ENCODE results near the gene UBAC1. TPM values are rescaled to one million over a fixed set of nuclear protein-coding genes. Genes with fewer than 3 reads are reported as not detected.
"Not testable (repeated sequence)": the region's sequence is repeated elsewhere in the genome, so short reads cannot be mapped to it uniquely, and the experiment has no call there.

Gene UBAC1
- total RNA-seq, 3 donors from 2014 or later: 30.4 to 33.4 (median 31.4) TPM

GRCh38 chr9:135921749-135922310 lies 39.3 kb downstream of the UBAC1 start:
- Mint-ChIP-seq H3K27me3 (ENCODE audit: low read depth) (no peaks in the 10 kb centered on the region), H3K4me1 (ENCODE audit: low read depth) (peaks cover 25% of the 10 kb centered on the region), H3K9me3 (peaks cover 16% of the 10 kb centered on the region), H3K36me3 (ENCODE audit: insufficient read depth) (no peaks in the 10 kb centered on the region), H3K4me3 (no peak overlapping the region)
- DNase-seq (no peak), ATAC-seq (no peak)

GRCh38 chr9:135920973-135921585 lies 40.1 kb downstream of the UBAC1 start:
- Mint-ChIP-seq H3K4me1 (ENCODE audit: low read depth) (peaks cover 20% of the 10 kb centered on the region), H3K36me3 (ENCODE audit: insufficient read depth) (peaks cover 4% of the 10 kb centered on the region)
- no peak for DNase-seq

DNA sequence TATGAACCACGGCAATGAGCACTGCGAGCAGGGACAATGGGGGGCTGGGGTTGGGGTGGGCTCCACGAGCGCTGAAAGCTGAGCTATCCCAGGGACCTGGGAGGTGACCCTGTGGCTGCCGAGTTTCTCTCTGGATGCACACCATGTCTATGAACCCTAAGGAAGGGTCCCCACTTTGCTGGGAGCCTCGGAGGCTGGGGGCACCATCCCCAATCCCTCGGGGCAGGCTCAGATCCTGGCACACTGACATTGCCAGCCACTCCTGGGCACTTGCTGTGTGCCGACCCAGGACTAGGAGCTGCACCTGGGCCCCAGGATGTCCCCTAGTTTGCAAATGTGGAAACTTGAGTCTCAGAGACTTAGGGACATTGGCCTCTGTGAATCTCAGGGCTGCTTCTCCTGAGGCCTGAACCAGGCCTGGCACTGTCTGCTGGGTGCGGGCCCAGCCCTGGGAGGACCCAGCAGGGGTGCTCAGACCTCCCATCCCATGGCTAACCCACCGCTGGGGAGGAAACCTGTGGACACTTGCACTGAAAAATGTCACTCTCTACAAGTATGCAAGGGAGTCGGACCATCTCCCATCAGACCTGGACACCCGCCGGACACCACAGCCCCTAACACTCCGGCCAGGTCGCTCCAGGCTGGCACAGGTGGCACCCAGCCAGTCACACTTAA lies 40.8 kb downstream of the UBAC1 start:
- H3K4me1 Mint-ChIP-seq (ENCODE audit: low read depth): peaks cover 13% of the 10 kb centered on the region
- peaks cover 11% of the 10 kb centered on the region for H3K36me3 Mint-ChIP-seq (ENCODE audit: insufficient read depth)
- H3K4me3 Mint-ChIP-seq: no peak overlapping the region
- ATAC-seq: no peak
- DNase-seq: no peak
- peaks cover 27% of the 10 kb centered on the region for H3K9me3 Mint-ChIP-seq
- no peaks in the 10 kb centered on the region for H3K27me3 Mint-ChIP-seq (ENCODE audit: low read depth)

More at GRCh38 chr9:135920973-135921585, 40.1 kb downstream of the UBAC1 start:
- H3K4me3 Mint-ChIP-seq: no peak overlapping the region
- H3K27me3 Mint-ChIP-seq (ENCODE audit: low read depth): no peaks in the 10 kb centered on the region
- no peak for ATAC-seq
- peaks cover 22% of the 10 kb centered on the region for H3K9me3 Mint-ChIP-seq

GRCh38 chr9:135919318-135919890 lies 41.8 kb downstream of the UBAC1 start:
- H3K4me3 Mint-ChIP-seq: no peak overlapping the region

GRCh38 chr9:135916227-135916626 lies 44.9 kb downstream of the UBAC1 start:
- Mint-ChIP-seq H3K9me3 (peaks cover 45% of the 10 kb centered on the region), H3K36me3 (ENCODE audit: insufficient read depth) (peaks cover 36% of the 10 kb centered on the region)
- ATAC-seq; H3K27me3 Mint-ChIP-seq (ENCODE audit: low read depth); H3K4me3 Mint-ChIP-seq; DNase-seq; H3K4me1 Mint-ChIP-seq (ENCODE audit: low read depth): not testable (repeated sequence)

More at GRCh38 chr9:135919318-135919890, 41.8 kb downstream of the UBAC1 start:
- DNase-seq (no peak), ATAC-seq (no peak)
- Mint-ChIP-seq H3K9me3 (peaks cover 35% of the 10 kb centered on the region), H3K27me3 (ENCODE audit: low read depth) (no peaks in the 10 kb centered on the region), H3K36me3 (ENCODE audit: insufficient read depth) (peaks cover 20% of the 10 kb centered on the region), H3K4me1 (ENCODE audit: low read depth) (peaks cover 3% of the 10 kb centered on the region)

DNA sequence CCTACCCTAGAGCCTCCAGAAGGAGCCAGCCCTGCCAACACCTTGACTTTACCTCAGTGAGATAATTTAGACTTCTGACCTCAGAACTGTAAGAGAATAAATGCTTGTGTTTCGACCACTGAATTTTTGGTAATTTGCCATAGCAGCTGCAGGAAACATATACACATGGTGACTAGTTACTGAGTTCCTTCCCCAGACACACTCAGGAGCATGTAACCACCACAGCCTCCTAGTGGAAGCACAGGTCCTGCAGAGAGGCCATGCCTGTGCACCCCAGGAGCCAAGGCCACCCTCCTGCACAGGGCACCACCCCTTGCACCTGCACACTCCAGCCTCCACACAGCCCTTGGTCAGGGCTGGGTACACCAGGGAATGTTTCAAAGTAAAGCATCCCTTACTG lies 46.3 kb downstream of the UBAC1 start:
- H3K4me1 Mint-ChIP-seq (ENCODE audit: low read depth): peaks cover 16% of the 10 kb centered on the region
- no peaks in the 10 kb centered on the region for H3K27me3 Mint-ChIP-seq (ENCODE audit: low read depth)
- ATAC-seq: no peak
- H3K9me3 Mint-ChIP-seq: peaks cover 48% of the 10 kb centered on the region
- peaks cover 46% of the 10 kb centered on the region for H3K36me3 Mint-ChIP-seq (ENCODE audit: insufficient read depth)
- H3K4me3 Mint-ChIP-seq: no peak overlapping the region
- DNase-seq: no peak

DNA sequence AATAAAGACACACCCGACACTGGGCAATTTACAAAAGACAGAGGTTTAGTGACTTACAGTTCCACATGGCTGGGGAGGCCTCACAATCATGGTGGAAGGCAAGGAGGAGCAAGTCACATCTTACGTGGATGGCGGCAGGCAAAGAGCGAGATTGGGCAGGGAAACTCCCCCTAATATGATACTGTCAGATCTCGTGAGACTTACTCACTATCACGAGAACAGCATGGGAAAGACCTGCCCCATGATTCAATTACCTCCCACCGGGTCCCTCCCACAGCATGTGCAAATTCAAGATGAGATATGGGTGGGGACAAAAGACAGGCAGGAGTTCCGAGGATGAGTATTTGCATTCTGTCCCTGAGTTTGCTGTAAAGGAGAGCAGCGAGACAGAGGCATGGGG lies 49.9 kb downstream of the UBAC1 start:
- not testable (repeated sequence) for H3K4me3 Mint-ChIP-seq; H3K27me3 Mint-ChIP-seq (ENCODE audit: low read depth); DNase-seq; ATAC-seq
- H3K36me3 Mint-ChIP-seq (ENCODE audit: insufficient read depth): peaks cover 46% of the 10 kb centered on the region
- H3K9me3 Mint-ChIP-seq: peaks cover 27% of the 10 kb centered on the region
- peaks cover 32% of the 10 kb centered on the region for H3K4me1 Mint-ChIP-seq (ENCODE audit: low read depth)

DNA sequence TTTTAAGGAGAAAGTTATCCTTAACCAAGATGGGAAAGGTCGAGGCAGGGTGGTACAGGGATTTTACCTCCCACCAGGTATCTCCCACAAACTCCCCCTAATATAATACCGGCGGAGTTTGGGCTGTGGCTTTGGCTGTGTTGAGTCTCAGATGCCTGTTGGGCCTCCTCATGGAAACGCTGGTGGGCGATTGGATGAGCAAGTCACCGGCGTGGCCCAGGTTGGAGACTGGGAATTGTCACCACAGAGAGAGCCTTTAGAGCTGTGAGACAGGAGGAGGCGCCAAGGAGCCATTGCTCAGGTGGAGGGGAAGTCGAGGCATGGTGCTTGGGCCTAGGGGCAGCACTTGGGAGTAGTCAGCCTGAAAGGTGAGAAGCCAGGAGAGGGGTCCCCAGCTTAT lies 50.4 kb downstream of the UBAC1 start:
- peaks cover 23% of the 10 kb centered on the region for H3K9me3 Mint-ChIP-seq
- H3K36me3 Mint-ChIP-seq (ENCODE audit: insufficient read depth): peaks cover 43% of the 10 kb centered on the region
- no peak for ATAC-seq
- H3K4me1 Mint-ChIP-seq (ENCODE audit: low read depth): peaks cover 37% of the 10 kb centered on the region
- DNase-seq: no peak
- no peak overlapping the region for H3K4me3 Mint-ChIP-seq
- no peaks in the 10 kb centered on the region for H3K27me3 Mint-ChIP-seq (ENCODE audit: low read depth)

GRCh38 chr9:135910216-135910615 lies 51.0 kb downstream of the UBAC1 start:
- H3K36me3 Mint-ChIP-seq (ENCODE audit: insufficient read depth): peaks cover 37% of the 10 kb centered on the region
- peaks cover 42% of the 10 kb centered on the region for H3K4me1 Mint-ChIP-seq (ENCODE audit: low read depth)
- ATAC-seq: no peak
- DNase-seq: no peak
- peaks cover 20% of the 10 kb centered on the region for H3K9me3 Mint-ChIP-seq
- H3K27me3 Mint-ChIP-seq (ENCODE audit: low read depth): no peaks in the 10 kb centered on the region
- peak overlapping the region; percentile 35 for H3K4me3 Mint-ChIP-seq

GRCh38 chr9:135909371-135909770 lies 51.8 kb downstream of the UBAC1 start:
- H3K4me3 Mint-ChIP-seq: peak overlapping the region; percentile 80
- H3K9me3 Mint-ChIP-seq: peaks cover 12% of the 10 kb centered on the region
- DNase-seq (no peak), ATAC-seq (no peak)
- no peaks in the 10 kb centered on the region for H3K27me3 Mint-ChIP-seq (ENCODE audit: low read depth)
- peaks cover 51% of the 10 kb centered on the region for H3K4me1 Mint-ChIP-seq (ENCODE audit: low read depth)
- H3K36me3 Mint-ChIP-seq (ENCODE audit: insufficient read depth): peaks cover 31% of the 10 kb centered on the region

GRCh38 chr9:135908754-135909204 lies 52.4 kb downstream of the UBAC1 start:
- DNase-seq (no peak), ATAC-seq (no peak)
- H3K36me3 Mint-ChIP-seq (ENCODE audit: insufficient read depth): peaks cover 29% of the 10 kb centered on the region
- H3K4me3 Mint-ChIP-seq: peak overlapping the region; percentile 80
- H3K4me1 Mint-ChIP-seq (ENCODE audit: low read depth): peaks cover 54% of the 10 kb centered on the region
- no peaks in the 10 kb centered on the region for H3K27me3 Mint-ChIP-seq (ENCODE audit: low read depth)
- peaks cover 10% of the 10 kb centered on the region for H3K9me3 Mint-ChIP-seq

DNA sequence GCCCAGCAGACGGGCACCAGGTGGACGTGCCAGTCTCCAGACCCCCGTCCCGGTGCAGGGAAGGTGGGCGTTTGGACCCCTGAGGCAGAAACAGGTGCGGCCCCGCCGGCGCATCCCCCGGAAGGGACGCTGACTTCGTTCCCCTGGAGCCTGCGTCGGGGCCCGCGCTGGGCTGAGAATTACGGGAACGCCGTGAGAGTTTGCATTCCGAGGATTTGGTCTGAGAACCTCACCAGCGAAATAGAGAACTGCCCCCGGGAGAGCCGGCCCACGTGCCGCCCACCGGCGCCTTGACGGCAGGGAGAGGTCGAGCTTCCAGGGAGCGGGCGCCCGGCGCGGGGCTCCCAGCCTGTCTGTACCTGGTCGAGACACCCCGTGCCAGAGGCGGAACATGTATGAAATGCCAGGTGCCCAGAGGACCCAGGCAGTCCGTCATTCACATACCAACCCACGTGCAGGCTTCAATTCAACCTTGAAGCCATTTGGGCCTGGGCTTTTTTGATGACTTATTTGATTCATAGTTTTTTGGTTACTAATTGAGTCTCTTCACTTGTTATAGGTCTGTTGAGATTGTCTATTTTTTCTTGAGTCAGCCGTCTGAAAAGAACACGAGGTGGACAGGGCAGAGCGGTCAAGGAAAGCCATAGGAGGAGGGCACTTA lies 53.0 kb downstream of the UBAC1 start:
- peaks cover 25% of the 10 kb centered on the region for H3K36me3 Mint-ChIP-seq (ENCODE audit: insufficient read depth)
- DNase-seq: no peak
- H3K4me1 Mint-ChIP-seq (ENCODE audit: low read depth): peaks cover 57% of the 10 kb centered on the region
- peak; percentile 1 to 2 for ATAC-seq
- H3K27me3 Mint-ChIP-seq (ENCODE audit: low read depth): no peaks in the 10 kb centered on the region
- peak overlapping the region; percentile 80 for H3K4me3 Mint-ChIP-seq
- peaks cover 6% of the 10 kb centered on the region for H3K9me3 Mint-ChIP-seq

GRCh38 chr9:135907431-135908092 lies 53.6 kb downstream of the UBAC1 start, which contains the start of gene CAMSAP1:
CAMSAP1 (minus strand) TSS chr9:135907546; CDS start chr9:135907159, 387 bp downstream.
- peaks cover 6% of the 10 kb centered on the region for H3K9me3 Mint-ChIP-seq
- H3K4me1 Mint-ChIP-seq (ENCODE audit: low read depth): peaks cover 62% of the 10 kb centered on the region
- peak within 1 kb of the TSS; percentile 89 for H3K4me3 Mint-ChIP-seq
- DNase-seq (peak; percentile 95), ATAC-seq (peak; percentile 76 to 80)
- peaks cover 27% of the 10 kb centered on the region for H3K36me3 Mint-ChIP-seq (ENCODE audit: insufficient read depth)
- H3K27me3 Mint-ChIP-seq (ENCODE audit: low read depth): no peaks in the 10 kb centered on the region
